HepG2 (cell line): ENCODE data around the gene SRCIN1. TPM values are rescaled to one million over a fixed set of nuclear protein-coding genes. Genes with fewer than 3 reads are reported as not detected.

Experiments used
- ATF7-NPFF ChIP-seq: sonication (generic); formaldehyde crosslinking; IDR thresholded peaks from 2 replicates; pipeline ENCODE4 v1.8.1; 2023; ENCODE audit warnings: mild to moderate bottlenecking, low read depth, missing genetic modification reagents, moderate library complexity
- ATM ChIP-seq: fragments of 450-650 bp; IDR thresholded peaks from 2 replicates; pipeline ENCODE4 v1.7.1; 2017; ENCODE audit warnings: mild to moderate bottlenecking, borderline replicate concordance
- CAMTA2 ChIP-seq: sonication (generic); formaldehyde crosslinking; IDR thresholded peaks from 2 replicates; pipeline ENCODE4 v1.4.0; 2020; ENCODE audit warnings: mild to moderate bottlenecking, missing genetic modification reagents, borderline replicate concordance
- CERS6 ChIP-seq: sonication (generic); formaldehyde crosslinking; IDR thresholded peaks from 2 replicates; pipeline ENCODE4 v1.5.0; 2020; ENCODE audit warnings: missing genetic modification reagents
- CHD4 ChIP-seq: fragments of 200-600 bp; sonication (generic); IDR thresholded peaks from 2 replicates; pipeline ENCODE4 v1.7.0; 2017; ENCODE audit warnings: mild to moderate bottlenecking, low read length, borderline replicate concordance
- CREB3 ChIP-seq: sonication (generic); formaldehyde crosslinking; IDR thresholded peaks from 2 replicates; pipeline ENCODE4 v1.5.0; 2020; ENCODE audit warnings: missing genetic modification reagents
- HOXA7 ChIP-seq: sonication (generic); formaldehyde crosslinking; IDR thresholded peaks from 2 replicates; pipeline ENCODE4 v1.8.1; 2022; ENCODE audit warnings: mild to moderate bottlenecking, missing genetic modification reagents, moderate library complexity
- JUNB ChIP-seq: sonication (generic); formaldehyde crosslinking; IDR thresholded peaks from 2 replicates; pipeline ENCODE4 v1.8.0; 2022; ENCODE audit warnings: missing genetic modification reagents, mild to moderate bottlenecking, borderline replicate concordance
- KDM4B ChIP-seq: sonication (generic); formaldehyde crosslinking; IDR thresholded peaks from 2 replicates; pipeline ENCODE4 v1.4.0; 2020; ENCODE audit warnings: missing genetic modification reagents
- KDM5A ChIP-seq: fragments of 200-600 bp; sonication (generic); IDR thresholded peaks from 2 replicates; pipeline ENCODE4 v1.7.0; 2018; ENCODE audit warnings: antibody characterized with exemption, mild to moderate bottlenecking, low read length, borderline replicate concordance
- MBNL3 ChIP-seq: fragments of 250-450 bp; sonication (Bioruptor Pico); conservative IDR thresholded peaks from 2 replicates; pipeline ENCODE4 v1.8.0; 2022; ENCODE audit warnings: mild to moderate bottlenecking, inconsistent platforms
- NR2C2 ChIP-seq: sonication (generic); formaldehyde crosslinking; IDR thresholded peaks from 2 replicates; pipeline ENCODE4 v1.4.0; 2020; ENCODE audit warnings: missing genetic modification reagents, mild to moderate bottlenecking, moderate library complexity, borderline replicate concordance
- POLR2AphosphoS2 ChIP-seq: IDR thresholded peaks from 2 replicates; pipeline ENCODE4 v1.6.1; 2011; ENCODE audit warnings: low read depth, low read length, improper control_type of control experiment
- RERE ChIP-seq: IDR thresholded peaks from 2 replicates; pipeline ENCODE4 v1.6.1; 2016; ENCODE audit warnings: low read depth, missing genetic modification reagents, missing compliant biosample characterization
- RFXANK ChIP-seq: IDR thresholded peaks from 2 replicates; pipeline ENCODE4 v1.6.1; 2016
- STAT5B ChIP-seq: sonication (generic); formaldehyde crosslinking; IDR thresholded peaks from 2 replicates; pipeline ENCODE4 v1.4.0; 2020; ENCODE audit warnings: missing genetic modification reagents
- THAP8 ChIP-seq: sonication (generic); formaldehyde crosslinking; IDR thresholded peaks from 2 replicates; pipeline ENCODE4 v1.5.1; 2020; ENCODE audit warnings: missing genetic modification reagents, mild to moderate bottlenecking, borderline replicate concordance
- THYN1 ChIP-seq: sonication (generic); formaldehyde crosslinking; IDR thresholded peaks from 2 replicates; pipeline ENCODE4 v1.8.1; 2023; ENCODE audit warnings: low read depth, mild to moderate bottlenecking, moderate library complexity, missing genetic modification reagents, borderline replicate concordance
- ZMAT3 ChIP-seq: sonication (generic); formaldehyde crosslinking; conservative IDR thresholded peaks from 2 replicates; pipeline ENCODE4 v1.7.0; 2021; ENCODE audit warnings: missing genetic modification reagents
- ZNF451 ChIP-seq: sonication (generic); formaldehyde crosslinking; IDR thresholded peaks from 2 replicates; pipeline ENCODE4 v1.5.0; 2020; ENCODE audit warnings: mild to moderate bottlenecking, missing genetic modification reagents
- ZNF557 ChIP-seq: sonication (generic); formaldehyde crosslinking; IDR thresholded peaks from 2 replicates; pipeline ENCODE4 v1.4.0; 2020; ENCODE audit warnings: missing genetic modification reagents
- polyA plus RNA-seq, 8 experiments: library from polyadenylated mRNA; depleted of rRNA in 3 of 8; stranded (reverse) in 7 of 8; unstranded in 1 of 8; fragments of >200 nt; fragmentation: Illumina TruSeq in 4 of 8; extraction: Trizol in 4 of 8; gene quantifications; 2 replicates each; pipeline versions ENCODE4 v1.2.1 to v1.2.3, GENCODE V29; 2011 to 2016; ENCODE audit warnings: low read depth in 4 of 8, missing spikeins in 1 of 8, mixed read lengths in 1 of 8; ENCODE audit not compliant: insufficient read depth in 1 of 8
- total RNA-seq, 5 experiments: library from RNA; depleted of rRNA; stranded (reverse); fragments of >200 nt; fragmentation: Illumina TruSeq; extraction: Trizol; gene quantifications; 2 replicates each; pipeline ENCODE4 v1.2.3, GENCODE V29; 2016; ENCODE audit warnings: low read depth in 1 of 5

SRCIN1 gene
- total and polyA plus RNA-seq, 2 of the 13 experiments (the other 11 are each of a cell fraction or from before 2014, with no cell fraction given) = 1.2 to 9.6 TPM

GRCh38 chr17:38620551-38621277 lies 15.0 kb upstream of the SRCIN1 start (continued):
- TF ChIP-seq RERE = peak; percentile 95
- TF ChIP-seq JUNB = no peak
- TF ChIP-seq THYN1 (CRISPR knock-in tag) = no peak
- TF ChIP-seq CERS6 (CRISPR knock-in tag) = no peak
- peak; percentile 57; the same call in 1 of the 2 replicates for TF ChIP-seq NR2C2 (CRISPR knock-in tag)
- TF ChIP-seq RFXANK (CRISPR knock-in tag) = peak; percentile 87; the same call in 1 of the 2 replicates
- TF ChIP-seq THAP8 = no peak; the same call in 1 of the 2 replicates
- TF ChIP-seq MBNL3 (CRISPR knock-in tag) = no peak
- TF ChIP-seq KDM4B (CRISPR knock-in tag) = peak; percentile 96
- TF ChIP-seq ZNF451 (CRISPR knock-in tag) = no peak
- TF ChIP-seq CHD4 = peak; percentile 98; the same call in 1 of the 2 replicates
- TF ChIP-seq HOXA7 (CRISPR knock-in tag) = no peak
- 0 out of 2 replicates have a peak, but pooled peaks have one; percentile 24 for TF ChIP-seq STAT5B (CRISPR knock-in tag)
- no peak for TF ChIP-seq ATM
- TF ChIP-seq ZMAT3 (CRISPR knock-in tag) = 0 out of 2 replicates have a peak, but pooled peaks have one; percentile 53
- no peak for TF ChIP-seq CAMTA2 (CRISPR knock-in tag)
- peak; percentile 18; the same call in 1 of the 2 replicates for TF ChIP-seq ATF7-NPFF (CRISPR knock-in tag)
- TF ChIP-seq CREB3 (CRISPR knock-in tag) = no peak
- no peak for TF ChIP-seq KDM5A
- no peak for TF ChIP-seq POLR2AphosphoS2
- TF ChIP-seq ZNF557 (CRISPR knock-in tag) = no peak
